ENCODE measurements around the gene RSAD2.
"Not testable (repeated sequence)": the region's sequence is repeated elsewhere in the genome, so short reads cannot be mapped to it uniquely, and the experiment has no call there.

RSAD2 gene

DNA sequence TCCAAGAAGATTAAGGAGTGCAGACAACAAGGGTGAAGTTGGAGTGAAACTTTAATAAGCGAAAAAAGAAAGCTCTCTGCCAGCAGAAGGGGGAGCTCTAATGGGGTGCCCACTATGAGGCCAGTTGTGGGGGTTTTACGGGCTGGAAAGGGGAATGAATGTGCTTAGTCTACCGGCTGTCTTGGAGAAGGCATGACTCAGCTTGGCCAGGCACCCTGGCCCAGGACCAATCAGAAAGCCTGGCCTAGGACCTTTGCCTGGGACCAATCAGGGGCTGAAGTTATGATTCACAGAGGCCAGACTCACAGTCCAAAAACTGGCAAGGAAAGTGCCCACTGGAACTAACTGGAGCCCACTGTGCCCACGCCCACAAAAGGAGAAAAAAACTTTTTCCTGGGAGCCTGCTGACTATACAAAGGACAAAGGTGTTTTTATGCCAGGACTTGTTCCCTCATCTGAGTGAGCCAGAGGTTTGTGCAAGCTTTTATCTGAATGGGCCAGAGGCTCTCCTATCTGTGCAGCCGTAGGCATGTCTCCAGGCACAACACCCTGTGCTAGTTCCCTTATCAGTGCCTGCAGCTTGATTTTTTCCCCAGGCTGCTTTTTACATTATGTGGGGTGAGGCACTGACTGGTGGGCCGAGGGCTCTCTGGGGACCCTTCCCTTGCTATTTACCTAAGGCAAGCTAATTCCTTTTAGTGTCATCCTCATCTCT, 30.5 kb upstream of the RSAD2 start:
- TF ChIP-seq CTCF (IDR thresholded peaks at IDR 0.05; ENCODE audit: control extremely low read depth, extremely low read depth, low read depth, missing control alignments): no peak
- DNase-seq (ENCODE audit: extremely low spot score): no peak
- CTCF ChIA-PET: interaction anchor here (1.1 to 1.2 kb wide), 2 partner anchors 12 to 20 kb away, joined by 3 read pairs; no protein-coding TSS in a partner anchor
- POLR2A ChIA-PET: no interaction called here

GRCh38 chr2:6852195-6852594, 25.4 kb upstream of the RSAD2 start:
- TF ChIP-seq CTCF (IDR thresholded peaks at IDR 0.05; ENCODE audit: control extremely low read depth, extremely low read depth, low read depth, missing control alignments): no peak
- DNase-seq (ENCODE audit: extremely low spot score): no peak
- ChIA-PET CTCF (no interaction called here), POLR2A (no interaction called here)

DNA sequence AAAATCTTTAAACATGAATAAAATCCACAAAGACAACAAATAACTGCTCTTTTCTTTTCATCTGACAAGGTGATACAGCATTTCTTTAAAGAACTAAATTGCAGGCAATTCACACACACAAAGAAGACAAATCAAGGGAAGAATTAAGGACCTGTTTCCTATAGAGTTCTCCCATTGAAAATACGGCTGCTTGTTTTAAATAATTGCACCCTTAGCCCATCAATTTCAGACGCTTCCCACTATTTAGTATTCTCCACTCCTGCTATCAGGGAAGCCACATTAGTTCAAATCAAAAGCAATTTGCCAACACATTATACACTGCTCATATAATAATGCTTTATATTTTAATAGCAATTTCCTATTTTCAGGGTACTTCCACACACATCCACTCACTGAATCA, 23.2 kb upstream of the RSAD2 start:
- TF ChIP-seq CTCF (IDR thresholded peaks at IDR 0.05; ENCODE audit: control extremely low read depth, extremely low read depth, low read depth, missing control alignments): no peak
- ChIA-PET POLR2A (no interaction called here), CTCF (no interaction called here)
- DNase-seq (ENCODE audit: extremely low spot score): no peak

DNA sequence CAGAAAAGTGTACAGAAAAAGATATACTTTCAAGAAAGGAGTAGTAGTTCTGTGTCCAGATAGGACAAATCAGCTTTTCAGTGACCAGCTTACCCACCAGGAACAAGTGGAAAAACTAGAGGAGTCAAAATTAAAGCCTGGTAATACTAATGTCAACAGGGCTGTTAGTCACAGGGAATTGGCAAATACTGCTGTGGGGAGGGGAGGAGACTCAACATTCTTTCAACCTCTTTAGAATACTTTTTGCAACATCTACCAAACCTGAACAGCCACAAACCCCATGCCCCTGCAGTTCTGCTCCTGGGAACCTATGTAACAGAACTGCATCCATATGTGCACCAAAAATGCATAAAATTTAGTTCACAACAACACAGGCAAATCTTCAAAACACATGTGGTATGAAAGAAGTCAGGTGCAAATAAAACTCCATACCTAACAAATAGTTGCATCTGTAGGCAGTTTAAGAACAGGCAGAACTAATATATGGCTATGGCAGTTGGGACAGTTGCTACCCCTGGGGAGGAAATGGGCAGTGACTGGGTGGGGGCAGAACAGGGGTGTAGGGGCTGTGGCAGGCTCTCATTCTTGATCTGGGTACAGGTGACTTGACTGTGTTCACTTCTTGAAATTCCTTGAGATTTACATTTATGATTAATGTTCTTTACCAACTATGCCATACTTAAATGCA, 21.6 kb upstream of the RSAD2 start:
- no peak for TF ChIP-seq CTCF (IDR thresholded peaks at IDR 0.05; ENCODE audit: control extremely low read depth, extremely low read depth, low read depth, missing control alignments)
- ChIA-PET POLR2A (no interaction called here), CTCF (no interaction called here)
- no peak for DNase-seq (ENCODE audit: extremely low spot score)

- ChIA-PET POLR2A (no interaction called here), CTCF (no interaction called here)
- DNase-seq (ENCODE audit: extremely low spot score): no peak
These were observed 21.0 kb upstream of the RSAD2 start for GRCh38 chr2:6856548-6856920.

DNA sequence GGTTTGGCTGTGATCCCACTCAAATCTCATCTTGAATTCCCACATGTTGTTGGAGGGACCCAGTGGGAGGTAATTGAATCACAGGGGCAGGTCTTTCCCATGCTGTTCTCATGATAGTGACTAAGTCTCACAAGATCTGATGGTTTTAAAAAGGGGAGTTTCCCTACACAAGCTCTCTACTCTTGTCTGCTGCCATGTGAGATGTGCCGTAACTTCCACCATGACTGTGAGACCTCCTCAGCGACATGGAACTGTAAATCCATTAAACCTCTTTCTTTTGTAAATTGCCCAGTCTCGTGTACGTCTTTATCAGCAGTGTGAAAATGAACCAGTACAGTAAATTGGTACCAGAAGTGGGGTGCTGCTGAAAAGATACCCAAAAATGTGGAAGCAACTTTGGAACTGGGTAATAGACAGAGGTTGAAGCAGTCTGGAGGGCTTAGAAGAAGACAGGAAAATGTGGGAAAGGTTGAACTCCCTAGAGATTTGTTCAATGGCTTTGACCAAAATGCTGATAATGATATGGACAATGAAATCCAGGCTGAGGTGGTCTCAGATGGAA, 19.0 kb upstream of the RSAD2 start:
- POLR2A ChIA-PET; DNase-seq (ENCODE audit: extremely low spot score): not testable (repeated sequence)
- CTCF ChIA-PET: interaction anchor here (0.8 kb wide), 1 partner anchor 11 kb away, joined by 3 read pairs; no protein-coding TSS in a partner anchor

More at GRCh38 chr2:6856548-6856920, 21.0 kb upstream of the RSAD2 start:
- TF ChIP-seq CTCF (IDR thresholded peaks at IDR 0.05; ENCODE audit: control extremely low read depth, extremely low read depth, low read depth, missing control alignments): no peak

- CTCF ChIA-PET: interaction anchor here (1.8 kb wide), 1 partner anchor 184 kb away, joined by 4 read pairs; no protein-coding TSS in a partner anchor
- TF ChIP-seq CTCF (IDR thresholded peaks at IDR 0.05; ENCODE audit: control extremely low read depth, extremely low read depth, low read depth, missing control alignments): no peak
- DNase-seq (ENCODE audit: extremely low spot score): no peak
- POLR2A ChIA-PET: no interaction called here
These were observed 17.3 kb upstream of the RSAD2 start for GRCh38 chr2:6860296-6860695.

Data from GM10248 (cell line).